BLaER1 treated with 17β-estradiol and CSF1 and Interleukin-3, amounts not matched to agents 10 nM and 100 nM (cell line): ENCODE data around the gene TFPI.
A peak's percentile ranks its signal among the peaks of the same experiment; 100 is the strongest.

ENCODE experiments used
- H3K27ac ChIP-seq, 11 experiments: shearing (Covaris generic); formaldehyde crosslinking; 2 replicates each; pipeline ENCODE4 v1.8.1; 2022
- H3K27me3 ChIP-seq, 11 experiments: shearing (Covaris generic); formaldehyde crosslinking; 2 replicates each; pipeline ENCODE4 v1.8.1; 2022
- H3K36me3 ChIP-seq, 11 experiments: shearing (Covaris generic); formaldehyde crosslinking; 2 replicates each; pipeline ENCODE4 v1.8.1; 2022
- H3K4me1 ChIP-seq, 10 experiments: shearing (Covaris generic); formaldehyde crosslinking; 2 replicates each; pipeline ENCODE4 v1.8.1; 2022
- H3K4me2 ChIP-seq, 11 experiments: shearing (Covaris generic); formaldehyde crosslinking; 2 replicates each; pipeline ENCODE4 v1.8.1; 2022
- H3K4me3 ChIP-seq, 10 experiments: shearing (Covaris generic); formaldehyde crosslinking; 2 replicates each; pipeline ENCODE4 v1.8.1; 2022
- H3K9ac ChIP-seq, 11 experiments: shearing (Covaris generic); formaldehyde crosslinking; 2 replicates each; pipeline ENCODE4 v1.8.1; 2022
- H3K9me3 ChIP-seq, 11 experiments: shearing (Covaris generic); formaldehyde crosslinking; replicated peaks in 1 of 11; 2 replicates each; pipeline ENCODE4 v1.8.1; 2022
- H4K20me1 ChIP-seq, 11 experiments: shearing (Covaris generic); formaldehyde crosslinking; 2 replicates each; pipeline ENCODE4 v1.8.1; 2022
- Cebpa-rat ChIP-seq, 11 experiments: shearing (Covaris generic); IDR thresholded peaks; 2 replicates each; pipeline ENCODE4 v1.8.1; 2022

TFPI gene

GRCh38 chr2:187468262-187468661 is 86.0 kb downstream of the TFPI start:
- H3K27me3 ChIP-seq = no peaks in the 10 kb centered on the region
- H3K36me3 ChIP-seq = no peaks in the 10 kb centered on the region
- no peak for TF ChIP-seq Cebpa-rat (IDR thresholded peaks at IDR 0.05)
- peaks cover 0 to 7% (median 0%) of the 10 kb centered on the region in 10 experiments; a peak in 2 of 20 replicates for H3K4me1 ChIP-seq
- no peaks in the 10 kb centered on the region for H3K9me3 ChIP-seq
- H3K4me3 ChIP-seq = no peak overlapping the region
- H3K4me2 ChIP-seq = no peak overlapping the region
- H3K27ac ChIP-seq = no peak overlapping the region
- no peak overlapping the region for H3K9ac ChIP-seq
- H4K20me1 ChIP-seq = no peaks in the 10 kb centered on the region

GRCh38 chr2:187466129-187466792 is 88.0 kb downstream of the TFPI start:
- Histone ChIP-seq H3K9me3 (no peaks in the 10 kb centered on the region), H3K27ac (no peak overlapping the region), H3K36me3 (no peaks in the 10 kb centered on the region), H4K20me1 (no peaks in the 10 kb centered on the region), H3K4me1 (peaks cover 0 to 7% (median 0%) of the 10 kb centered on the region in 10 experiments; a peak in 2 of 20 replicates), H3K27me3 (no peaks in the 10 kb centered on the region), H3K4me3 (no peak overlapping the region), H3K9ac (no peak overlapping the region), H3K4me2 (no peak overlapping the region)
- TF ChIP-seq Cebpa-rat (IDR thresholded peaks at IDR 0.05) = no peak

GRCh38 chr2:187462839-187463238 is 91.4 kb downstream of the TFPI start:
- no peaks in the 10 kb centered on the region for H3K36me3 ChIP-seq
- no peak for TF ChIP-seq Cebpa-rat (IDR thresholded peaks at IDR 0.05)
- no peak overlapping the region for H3K4me3 ChIP-seq
- H3K4me2 ChIP-seq = no peak overlapping the region
- H3K27ac ChIP-seq = no peak overlapping the region
- no peaks in the 10 kb centered on the region for H3K27me3 ChIP-seq
- peaks cover 0 to 7% (median 0%) of the 10 kb centered on the region in 10 experiments; a peak in 4 of 20 replicates for H3K4me1 ChIP-seq
- H4K20me1 ChIP-seq = no peaks in the 10 kb centered on the region
- H3K9ac ChIP-seq = no peak overlapping the region
- no peaks in the 10 kb centered on the region for H3K9me3 ChIP-seq

- Histone ChIP-seq H4K20me1 (no peaks in the 10 kb centered on the region), H3K9ac (no peak overlapping the region), H3K9me3 (no peaks in the 10 kb centered on the region), H3K27me3 (no peaks in the 10 kb centered on the region), H3K4me2 (no peak overlapping the region), H3K4me3 (no peak overlapping the region), H3K4me1 (peaks cover 0 to 7% (median 0%) of the 10 kb centered on the region in 10 experiments; a peak in 4 of 20 replicates), H3K27ac (no peak overlapping the region), H3K36me3 (no peaks in the 10 kb centered on the region)
- TF ChIP-seq Cebpa-rat (IDR thresholded peaks at IDR 0.05) = no peak
Observed at GRCh38 chr2:187461294-187462261, 92.7 kb downstream of the TFPI start.

- Histone ChIP-seq H4K20me1 (no peaks in the 10 kb centered on the region), H3K4me1 (peaks cover 0 to 6% (median 0%) of the 10 kb centered on the region in 10 experiments; a peak in 4 of 20 replicates), H3K9ac (no peak overlapping the region), H3K9me3 (no peaks in the 10 kb centered on the region), H3K4me2 (no peak overlapping the region; a peak in 1 of 22 replicates), H3K27me3 (no peaks in the 10 kb centered on the region), H3K36me3 (no peaks in the 10 kb centered on the region), H3K4me3 (no peak overlapping the region), H3K27ac (no peak overlapping the region)
- no peak for TF ChIP-seq Cebpa-rat (IDR thresholded peaks at IDR 0.05)
Observed at GRCh38 chr2:187459256-187459655, 95.0 kb downstream of the TFPI start.

GRCh38 chr2:187453078-187453641 is 101.1 kb downstream of the TFPI start:
- H3K9me3 ChIP-seq = no peaks in the 10 kb centered on the region

GRCh38 chr2:187451510-187451909 is 102.7 kb downstream of the TFPI start:
- no peak overlapping the region for H3K27ac ChIP-seq
- no peak overlapping the region for H3K4me2 ChIP-seq
- H3K9me3 ChIP-seq = no peaks in the 10 kb centered on the region
- no peak for TF ChIP-seq Cebpa-rat (IDR thresholded peaks at IDR 0.05)
- H3K27me3 ChIP-seq = no peaks in the 10 kb centered on the region
- H4K20me1 ChIP-seq = no peaks in the 10 kb centered on the region
- no peak overlapping the region for H3K4me3 ChIP-seq
- peaks cover 9 to 18% (median 9%) of the 10 kb centered on the region in 10 experiments; a peak in 19 of 20 replicates for H3K4me1 ChIP-seq
- no peaks in the 10 kb centered on the region for H3K36me3 ChIP-seq
- no peak overlapping the region for H3K9ac ChIP-seq

More at GRCh38 chr2:187453078-187453641, 101.1 kb downstream of the TFPI start:
- H3K4me2 ChIP-seq = no peak overlapping the region
- H3K27me3 ChIP-seq = no peaks in the 10 kb centered on the region
- no peak for TF ChIP-seq Cebpa-rat (IDR thresholded peaks at IDR 0.05)
- no peaks in the 10 kb centered on the region for H3K36me3 ChIP-seq
- no peak overlapping the region for H3K9ac ChIP-seq
- H3K4me3 ChIP-seq = no peak overlapping the region
- H3K27ac ChIP-seq = no peak overlapping the region
- no peaks in the 10 kb centered on the region for H4K20me1 ChIP-seq
- H3K4me1 ChIP-seq = peaks cover 5 to 6% (median 5%) of the 10 kb centered on the region in 10 experiments; a peak in 19 of 20 replicates

- Histone ChIP-seq H3K36me3 (no peaks in the 10 kb centered on the region), H3K9ac (peak overlapping the region in 1 of 11 experiments; percentile 67; a peak in 1 of 22 replicates), H3K27ac (0 out of 22 replicates have a peak overlapping the region, but pooled peaks of 1 of the 11 experiments have one; percentile 19), H3K4me3 (peak overlapping the region in 2 of 10 experiments; percentile 19; a peak in 2 of 20 replicates), H3K4me2 (peak overlapping the region in 7 of 11 experiments; percentile 26 to 79 (median 69); a peak in 11 of 22 replicates), H4K20me1 (no peaks in the 10 kb centered on the region), H3K4me1 (peaks cover 9 to 18% (median 9%) of the 10 kb centered on the region in 10 experiments; a peak in 19 of 20 replicates), H3K27me3 (no peaks in the 10 kb centered on the region), H3K9me3 (no peaks in the 10 kb centered on the region)
- no peak for TF ChIP-seq Cebpa-rat (IDR thresholded peaks at IDR 0.05)
Observed at GRCh38 chr2:187447336-187447735, 106.9 kb downstream of the TFPI start.

GRCh38 chr2:187446711-187447110 is 107.5 kb downstream of the TFPI start:
- Histone ChIP-seq H3K36me3 (no peaks in the 10 kb centered on the region), H3K27me3 (no peaks in the 10 kb centered on the region), H4K20me1 (no peaks in the 10 kb centered on the region), H3K4me3 (peak overlapping the region in 2 of 10 experiments; percentile 13 to 19; a peak in 2 of 20 replicates), H3K4me1 (peaks cover 9 to 18% (median 9%) of the 10 kb centered on the region in 10 experiments; a peak in 19 of 20 replicates), H3K27ac (no peak overlapping the region), H3K9me3 (no peaks in the 10 kb centered on the region), H3K9ac (peak overlapping the region in 1 of 11 experiments; percentile 67; a peak in 1 of 22 replicates), H3K4me2 (peak overlapping the region in 3 of 11 experiments; percentile 68 to 79 (median 71); a peak in 5 of 22 replicates)
- TF ChIP-seq Cebpa-rat (IDR thresholded peaks at IDR 0.05) = no peak
